ENCODE measurements around the gene DYNLRB1. TPM values are rescaled to one million over a fixed set of nuclear protein-coding genes. Genes with fewer than 3 reads are reported as not detected.
"Not testable (repeated sequence)": the region's sequence is repeated elsewhere in the genome, so short reads cannot be mapped to it uniquely, and the experiment has no call there.

The DYNLRB1 gene
- total and polyA plus RNA-seq, 4 donors = 81.4 to 331 (median 231) TPM

GRCh38 chr20:34507702-34508413, 8.4 kb upstream of the DYNLRB1 start:
- no peaks in the 10 kb centered on the region for H3K9me3 ChIP-seq (ENCODE audit: control insufficient read depth, insufficient read depth, low read length)
- DNase-seq (ENCODE audit: low read depth in 4 of 6, low spot score in 6 of 6) = peak in 2 of 6 donors; percentile 13 to 14
- H3K4me1 ChIP-seq (ENCODE audit: control insufficient read depth, insufficient read depth, low read length) = peaks cover 3% of the 10 kb centered on the region
- H3K27me3 ChIP-seq (ENCODE audit: control insufficient read depth, insufficient read depth, low read length) = no peaks in the 10 kb centered on the region
- H3K36me3 ChIP-seq (ENCODE audit: control insufficient read depth, insufficient read depth, low read length) = peaks cover 2% of the 10 kb centered on the region
- no peak overlapping the region for H3K4me3 ChIP-seq (ENCODE audit: low read depth, low read length)
- 67% methylated on average over 1 of the region's 4 CpGs for WGBS (ENCODE audit: insufficient coverage)
- no peak overlapping the region for H3K27ac ChIP-seq (ENCODE audit: low read depth, low read length)

GRCh38 chr20:34510575-34510974, 5.6 kb upstream of the DYNLRB1 start:
- Histone ChIP-seq H3K4me3 (ENCODE audit: low read depth, low read length) (no peak overlapping the region), H3K9me3 (ENCODE audit: control insufficient read depth, insufficient read depth, low read length) (no peaks in the 10 kb centered on the region), H3K4me1 (ENCODE audit: control insufficient read depth, insufficient read depth, low read length) (peaks cover 7% of the 10 kb centered on the region), H3K36me3 (ENCODE audit: control insufficient read depth, insufficient read depth, low read length) (peaks cover 7% of the 10 kb centered on the region), H3K27me3 (ENCODE audit: control insufficient read depth, insufficient read depth, low read length) (no peaks in the 10 kb centered on the region), H3K27ac (ENCODE audit: low read depth, low read length) (no peak overlapping the region)
- no CpG with 5 or more reads among the region's 1 CpG for WGBS (ENCODE audit: insufficient coverage)
- no peak for DNase-seq (ENCODE audit: low read depth in 4 of 6, low spot score in 6 of 6)

- Histone ChIP-seq H3K4me1 (ENCODE audit: control insufficient read depth, insufficient read depth, low read length) (peaks cover 9% of the 10 kb centered on the region), H3K36me3 (ENCODE audit: control insufficient read depth, insufficient read depth, low read length) (peaks cover 7% of the 10 kb centered on the region), H3K9me3 (ENCODE audit: control insufficient read depth, insufficient read depth, low read length) (no peaks in the 10 kb centered on the region), H3K27me3 (ENCODE audit: control insufficient read depth, insufficient read depth, low read length) (no peaks in the 10 kb centered on the region), H3K4me3 (ENCODE audit: low read depth, low read length) (no peak overlapping the region), H3K27ac (ENCODE audit: low read depth, low read length) (no peak overlapping the region)
- WGBS (ENCODE audit: insufficient coverage) = 72% methylated on average over 2 of the region's 3 CpGs
- no peak for DNase-seq (ENCODE audit: low read depth in 4 of 6, low spot score in 6 of 6)
Measured at GRCh38 chr20:34511891-34512265, 4.3 kb upstream of the DYNLRB1 start.

GRCh38 chr20:34512266-34512954, 3.8 kb upstream of the DYNLRB1 start:
- WGBS (ENCODE audit: insufficient coverage) = 89% methylated on average over 1 of the region's 4 CpGs
- peaks cover 9% of the 10 kb centered on the region for H3K4me1 ChIP-seq (ENCODE audit: control insufficient read depth, insufficient read depth, low read length)
- H3K4me3 ChIP-seq (ENCODE audit: low read depth, low read length) = no peak overlapping the region
- no peak overlapping the region for H3K27ac ChIP-seq (ENCODE audit: low read depth, low read length)
- peaks cover 7% of the 10 kb centered on the region for H3K36me3 ChIP-seq (ENCODE audit: control insufficient read depth, insufficient read depth, low read length)
- H3K9me3 ChIP-seq (ENCODE audit: control insufficient read depth, insufficient read depth, low read length) = no peaks in the 10 kb centered on the region
- H3K27me3 ChIP-seq (ENCODE audit: control insufficient read depth, insufficient read depth, low read length) = no peaks in the 10 kb centered on the region
- DNase-seq (ENCODE audit: low read depth in 4 of 6, low spot score in 6 of 6) = no peak

- Histone ChIP-seq H3K27ac (ENCODE audit: low read depth, low read length) (no peak overlapping the region), H3K27me3 (ENCODE audit: control insufficient read depth, insufficient read depth, low read length) (no peaks in the 10 kb centered on the region), H3K4me1 (ENCODE audit: control insufficient read depth, insufficient read depth, low read length) (peaks cover 13% of the 10 kb centered on the region), H3K4me3 (ENCODE audit: low read depth, low read length) (no peak overlapping the region), H3K36me3 (ENCODE audit: control insufficient read depth, insufficient read depth, low read length) (peaks cover 7% of the 10 kb centered on the region), H3K9me3 (ENCODE audit: control insufficient read depth, insufficient read depth, low read length) (no peaks in the 10 kb centered on the region)
- DNase-seq (ENCODE audit: low read depth in 4 of 6, low spot score in 6 of 6) = no peak
Measured at GRCh38 chr20:34512955-34513419, 3.2 kb upstream of the DYNLRB1 start.

GRCh38 chr20:34514034-34514433, 2.2 kb upstream of the DYNLRB1 start:
- H3K4me1 ChIP-seq (ENCODE audit: control insufficient read depth, insufficient read depth, low read length) = peaks cover 13% of the 10 kb centered on the region
- not testable (repeated sequence) for H3K36me3 ChIP-seq (ENCODE audit: control insufficient read depth, insufficient read depth, low read length); H3K27me3 ChIP-seq (ENCODE audit: control insufficient read depth, insufficient read depth, low read length); H3K27ac ChIP-seq (ENCODE audit: low read depth, low read length); H3K9me3 ChIP-seq (ENCODE audit: control insufficient read depth, insufficient read depth, low read length); H3K4me3 ChIP-seq (ENCODE audit: low read depth, low read length); DNase-seq (ENCODE audit: low read depth in 4 of 6, low spot score in 6 of 6)
- WGBS (ENCODE audit: insufficient coverage) = 95% methylated on average over 11 of the region's 17 CpGs

GRCh38 chr20:34514897-34515483, 1.2 kb upstream of the DYNLRB1 start:
- H3K9me3 ChIP-seq (ENCODE audit: control insufficient read depth, insufficient read depth, low read length) = no peaks in the 10 kb centered on the region
- H3K27ac ChIP-seq (ENCODE audit: low read depth, low read length) = peak overlapping the region; percentile 92
- peaks cover 10% of the 10 kb centered on the region for H3K36me3 ChIP-seq (ENCODE audit: control insufficient read depth, insufficient read depth, low read length)
- 4% methylated on average over 10 of the region's 19 CpGs for WGBS (ENCODE audit: insufficient coverage)
- peak overlapping the region; percentile 88 for H3K4me3 ChIP-seq (ENCODE audit: low read depth, low read length)
- peaks cover 13% of the 10 kb centered on the region for H3K4me1 ChIP-seq (ENCODE audit: control insufficient read depth, insufficient read depth, low read length)
- H3K27me3 ChIP-seq (ENCODE audit: control insufficient read depth, insufficient read depth, low read length) = no peaks in the 10 kb centered on the region
- no peak for DNase-seq (ENCODE audit: low read depth in 4 of 6, low spot score in 6 of 6)

GRCh38 chr20:34515484-34516246, 557 bp upstream of the DYNLRB1 start:
- Histone ChIP-seq H3K4me3 (ENCODE audit: low read depth, low read length) (peak overlapping the region; percentile 88), H3K36me3 (ENCODE audit: control insufficient read depth, insufficient read depth, low read length) (peaks cover 9% of the 10 kb centered on the region), H3K9me3 (ENCODE audit: control insufficient read depth, insufficient read depth, low read length) (no peaks in the 10 kb centered on the region), H3K27me3 (ENCODE audit: control insufficient read depth, insufficient read depth, low read length) (no peaks in the 10 kb centered on the region), H3K27ac (ENCODE audit: low read depth, low read length) (peak overlapping the region; percentile 92), H3K4me1 (ENCODE audit: control insufficient read depth, insufficient read depth, low read length) (peaks cover 13% of the 10 kb centered on the region)
- WGBS (ENCODE audit: insufficient coverage) = 1% methylated on average over 31 of the region's 36 CpGs
- DNase-seq (ENCODE audit: low read depth in 4 of 6, low spot score in 6 of 6) = peak in 5 of 6 donors; percentile 18 to 90 (median 43)

- Histone ChIP-seq H3K27ac (ENCODE audit: low read depth, low read length) (peak overlapping the region; percentile 92), H3K4me1 (ENCODE audit: control insufficient read depth, insufficient read depth, low read length) (peaks cover 13% of the 10 kb centered on the region), H3K27me3 (ENCODE audit: control insufficient read depth, insufficient read depth, low read length) (no peaks in the 10 kb centered on the region), H3K9me3 (ENCODE audit: control insufficient read depth, insufficient read depth, low read length) (no peaks in the 10 kb centered on the region), H3K36me3 (ENCODE audit: control insufficient read depth, insufficient read depth, low read length) (peaks cover 13% of the 10 kb centered on the region), H3K4me3 (ENCODE audit: low read depth, low read length) (peak overlapping the region; percentile 88)
- DNase-seq (ENCODE audit: low read depth in 4 of 6, low spot score in 6 of 6) = no peak
- no CpG with 5 or more reads among the region's 3 CpGs for WGBS (ENCODE audit: insufficient coverage)
Measured at GRCh38 chr20:34517114-34517505, 888 bp downstream of the DYNLRB1 start.

All from spinal cord (tissue), 10 donors.